IMR-90 (cell line): ENCODE data around the gene MLNR. TPM values are rescaled to one million over a fixed set of nuclear protein-coding genes. Genes with fewer than 3 reads are reported as not detected.

Experiments used
- ATAC-seq: fragments of 200-7000 bp; cut with Tn5 transposase; 2 replicates; pipeline ENCODE4 v1.9.1; 2020; ENCODE audit warnings: low read depth, mild to moderate bottlenecking, moderate library complexity
- BruUV-seq: library from RNA; stranded (reverse); fragments of 400-500 nt; replicated peaks from 2 replicates; lab custom pipeline; 2021; lab: Mats Ljungman, UMichigan
- CTCF ChIA-PET: fragments of 300-600 bp; formaldehyde crosslinking; extraction: SDS; loops from one replicate; lab custom pipeline; 2021; ENCODE audit warnings: antibody characterized with exemption; lab: Yijun Ruan, JAX
- POLR2A ChIA-PET: fragments of 300-600 bp; sonication (Branson Sonifier 250); formaldehyde crosslinking; loops from one replicate; lab custom pipeline; 2022; ENCODE audit warnings: antibody characterized with exemption; ENCODE audit not compliant: unreplicated experiment; lab: Charles Lee
- DNase-seq: peaks from one replicate; pipeline ENCODE4 v3.0.0; 2013
- H2AFZ ChIP-seq: replicated peaks from 2 replicates; pipeline ENCODE3; 2013; ENCODE audit warnings: low read length, mild to moderate bottlenecking; ENCODE audit not compliant: poor library complexity
- H2AK5ac ChIP-seq: 2 replicates; pipeline ENCODE4 v1.6.1; 2013; ENCODE audit warnings: low read depth, low read length, inconsistent platforms
- H2AK9ac ChIP-seq: replicated peaks from 2 replicates; pipeline ENCODE3; 2013; ENCODE audit warnings: mild to moderate bottlenecking, low read depth, low read length, moderate library complexity; ENCODE audit not compliant: poor library complexity
- H2BK120ac ChIP-seq: 2 replicates; pipeline ENCODE4 v1.6.1; 2013; ENCODE audit warnings: low read depth, low read length, inconsistent platforms
- H2BK15ac ChIP-seq: 3 replicates; pipeline ENCODE4 v1.6.1; 2013; ENCODE audit warnings: low read depth, low read length, inconsistent platforms
- H2BK20ac ChIP-seq: 2 replicates; pipeline ENCODE4 v1.6.1; 2013; ENCODE audit warnings: low read depth, mild to moderate bottlenecking, inconsistent platforms, low read length, moderate library complexity
- H2BK5ac ChIP-seq: 2 replicates; pipeline ENCODE4 v1.6.1; 2013; ENCODE audit warnings: mild to moderate bottlenecking, low read depth, low read length, inconsistent platforms; ENCODE audit not compliant: poor library complexity, severe bottlenecking
- H3K14ac ChIP-seq: replicated peaks from 2 replicates; pipeline ENCODE4 v1.6.1; 2013; ENCODE audit warnings: low read depth, low read length, inconsistent platforms
- H3K18ac ChIP-seq: 2 replicates; pipeline ENCODE4 v1.6.1; 2013; ENCODE audit warnings: low read depth, low read length, control low read depth
- H3K23ac ChIP-seq: 2 replicates; pipeline ENCODE4 v1.6.1; 2013; ENCODE audit warnings: low read depth, low read length, inconsistent platforms
- H3K27ac ChIP-seq: 2 replicates; pipeline ENCODE4 v1.5.1; 2013; ENCODE audit warnings: mild to moderate bottlenecking, control low read depth, low read length; ENCODE audit not compliant: insufficient read depth
- H3K27me3 ChIP-seq: 2 replicates; pipeline ENCODE4 v1.6.1; 2013; ENCODE audit warnings: low read length; ENCODE audit not compliant: control insufficient read depth, insufficient read depth
- H3K36me3 ChIP-seq: 2 replicates; pipeline ENCODE4 v1.6.1; 2013; ENCODE audit warnings: low read length, mixed read lengths; ENCODE audit not compliant: control insufficient read depth, insufficient read depth
- H3K4ac ChIP-seq: 2 replicates; pipeline ENCODE4 v1.6.1; 2013; ENCODE audit warnings: low read depth, low read length, inconsistent platforms
- H3K4me1 ChIP-seq: 2 replicates; pipeline ENCODE4 v1.6.1; 2013; ENCODE audit warnings: low read length, mixed read lengths; ENCODE audit not compliant: control insufficient read depth, insufficient read depth
- H3K4me2 ChIP-seq: 2 replicates; pipeline ENCODE4 v1.6.1; 2013; ENCODE audit warnings: low read depth, mild to moderate bottlenecking, control low read depth, low read length, moderate library complexity
- H3K4me3 ChIP-seq: 2 replicates; pipeline ENCODE4 v1.5.1; 2013; ENCODE audit warnings: low read depth, mild to moderate bottlenecking, control low read depth, low read length, moderate library complexity; ENCODE audit not compliant: insufficient read depth
- H3K56ac ChIP-seq: 2 replicates; pipeline ENCODE4 v1.6.1; 2013; ENCODE audit warnings: low read length, inconsistent platforms; ENCODE audit not compliant: insufficient read depth; ENCODE audit errors: extremely low read depth
- H3K79me1 ChIP-seq, 2 experiments: 2 replicates each; pipeline ENCODE4 v1.6.1; 2013; ENCODE audit warnings: low read length in 2 of 2, inconsistent platforms in 1 of 2, low read depth in 1 of 2
- H3K9ac ChIP-seq: 2 replicates; pipeline ENCODE4 v1.6.1; 2013; ENCODE audit warnings: low read depth, low read length, control low read depth
- H3K9me1 ChIP-seq: 2 replicates; pipeline ENCODE4 v1.6.1; 2013; ENCODE audit warnings: low read length, inconsistent platforms; ENCODE audit not compliant: insufficient read depth
- H3K9me3 ChIP-seq: 2 replicates; pipeline ENCODE4 v1.6.1; 2013; ENCODE audit warnings: low read length; ENCODE audit not compliant: control insufficient read depth, insufficient read depth
- H4K20me1 ChIP-seq: 2 replicates; pipeline ENCODE4 v1.6.1; 2013; ENCODE audit warnings: low read length, inconsistent platforms; ENCODE audit not compliant: insufficient read depth
- H4K5ac ChIP-seq: 2 replicates; pipeline ENCODE4 v1.6.1; 2013; ENCODE audit warnings: mild to moderate bottlenecking, low read depth, low read length, control low read depth
- H4K8ac ChIP-seq, 2 experiments: 2 replicates each; pipeline ENCODE4 v1.6.1; 2013; ENCODE audit warnings: low read depth in 2 of 2, low read length in 2 of 2, control low read depth in 1 of 2, inconsistent platforms in 1 of 2
- H4K91ac ChIP-seq: 2 replicates; pipeline ENCODE4 v1.6.1; 2013; ENCODE audit warnings: low read depth, low read length, inconsistent platforms; ENCODE audit not compliant: insufficient read depth
- BHLHE40 ChIP-seq: fragments of 150-350 bp; IDR thresholded peaks from 2 replicates; pipeline ENCODE4 v1.6.1; 2016; ENCODE audit warnings: mild to moderate bottlenecking, low read depth, low read length
- CEBPB ChIP-seq: IDR thresholded peaks from 2 replicates; pipeline ENCODE4 v1.6.1; 2012; ENCODE audit warnings: low read depth, low read length, improper control_type of control experiment
- CHD1 ChIP-seq: IDR thresholded peaks from 2 replicates; pipeline ENCODE4 v1.6.1; 2012; ENCODE audit warnings: low read depth, low read length, improper control_type of control experiment
- MAZ ChIP-seq: IDR thresholded peaks from 2 replicates; pipeline ENCODE4 v1.6.1; 2012; ENCODE audit warnings: low read depth, mild to moderate bottlenecking, low read length, improper control_type of control experiment, moderate library complexity, borderline replicate concordance
- RAD21 ChIP-seq: IDR thresholded peaks from 2 replicates; pipeline ENCODE4 v1.6.1; 2012; ENCODE audit warnings: low read length, improper control_type of control experiment
- WGBS, 2 experiments: methylation state at CpG; one replicate each; pipeline versions ENCODE4 v1.1.5 to v1.1.7; 2013; ENCODE audit warnings: missing lambda C conversion rate in 2 of 2; ENCODE audit not compliant: insufficient read length in 1 of 2; ENCODE audit errors: extremely low coverage in 2 of 2; 5-methylcytosine and 5-hydroxymethylcytosine counted together
- dilution Hi-C: fragments of 300-500 bp; cut with HindIII; formaldehyde crosslinking; loops from one replicate; pipeline ENCODE4 v1.14.3; 2018; ENCODE audit warnings: low sequenced_read_pairs; ENCODE audit not compliant: unreplicated experiment
- in situ Hi-C: fragments of 300-500 bp; cut with MboI; formaldehyde crosslinking; loops from 3 replicates; pipeline ENCODE4 v1.14.3; 2019; ENCODE audit warnings: low sequenced_read_pairs, inconsistent platforms, mixed read lengths
- intact Hi-C: fragments of 100-400 bp; cut with micrococcal nuclease; formaldehyde crosslinking; loops from 2 replicates; pipeline ENCODE4 v1.10.0; 2022
- polyA plus RNA-seq, 3 experiments: library from polyadenylated mRNA; depleted of rRNA; stranded (reverse); fragments of >200 nt; gene quantifications; 2 replicates each; pipeline ENCODE4 v1.2.3, GENCODE V29; 2012; ENCODE audit warnings: low replicate concordance in 1 of 3
- total RNA-seq: library from RNA; depleted of rRNA; stranded (reverse); fragments of >200 nt; gene quantifications from 2 replicates; pipeline ENCODE4 v1.2.3, GENCODE V29; 2012
- TF ChIP-seq, protein P1 (sequence below): conservative IDR thresholded peaks from 2 replicates; pipeline ENCODE4 v1.5.1; 2012; ENCODE audit warnings: mild to moderate bottlenecking, low read depth, low read length, improper control_type of control experiment

Gene MLNR
- total and polyA plus RNA-seq, 2 of the 4 experiments (the other 2 are of a cell fraction) = not detected

- peak overlapping the region; percentile 45 for H3K4me3 ChIP-seq
- peaks cover 12% of the 10 kb centered on the region for H3K9me3 ChIP-seq
- H2BK120ac ChIP-seq = no peak overlapping the region
- H2BK5ac ChIP-seq = no peak overlapping the region
- no peak overlapping the region for H2BK20ac ChIP-seq
- peak overlapping the region; percentile 89 for H2AFZ ChIP-seq
- H3K4me2 ChIP-seq = peak overlapping the region; percentile 33; the same call in 1 of the 2 replicates
- H4K8ac ChIP-seq = no peak overlapping the region
- no peak overlapping the region for H3K56ac ChIP-seq
- 0 out of 2 replicates have a peak, but pooled peaks cover 3% of the 10 kb centered on the region for H4K20me1 ChIP-seq
- no peak overlapping the region for H3K9ac ChIP-seq
- no peaks in the 10 kb centered on the region for H3K4me1 ChIP-seq
- H4K91ac ChIP-seq = no peak overlapping the region
- dilution Hi-C loops = no loop called here
- peak; percentile 30 for ATAC-seq
- ChIA-PET CTCF (no interaction called here), POLR2A (no interaction called here)
- no peak overlapping the region for H4K5ac ChIP-seq
- in situ Hi-C loops = no loop called here
- peaks cover 84% of the 10 kb centered on the region for H3K27me3 ChIP-seq
- no peak overlapping the region for H3K27ac ChIP-seq
- H3K79me1 ChIP-seq = no peaks in the 10 kb centered on the region
- TF ChIP-seq CHD1 (no peak), RAD21 (no peak), MAZ (no peak), BHLHE40 (no peak), CEBPB (no peak)
- TF ChIP-seq, protein P1, sequence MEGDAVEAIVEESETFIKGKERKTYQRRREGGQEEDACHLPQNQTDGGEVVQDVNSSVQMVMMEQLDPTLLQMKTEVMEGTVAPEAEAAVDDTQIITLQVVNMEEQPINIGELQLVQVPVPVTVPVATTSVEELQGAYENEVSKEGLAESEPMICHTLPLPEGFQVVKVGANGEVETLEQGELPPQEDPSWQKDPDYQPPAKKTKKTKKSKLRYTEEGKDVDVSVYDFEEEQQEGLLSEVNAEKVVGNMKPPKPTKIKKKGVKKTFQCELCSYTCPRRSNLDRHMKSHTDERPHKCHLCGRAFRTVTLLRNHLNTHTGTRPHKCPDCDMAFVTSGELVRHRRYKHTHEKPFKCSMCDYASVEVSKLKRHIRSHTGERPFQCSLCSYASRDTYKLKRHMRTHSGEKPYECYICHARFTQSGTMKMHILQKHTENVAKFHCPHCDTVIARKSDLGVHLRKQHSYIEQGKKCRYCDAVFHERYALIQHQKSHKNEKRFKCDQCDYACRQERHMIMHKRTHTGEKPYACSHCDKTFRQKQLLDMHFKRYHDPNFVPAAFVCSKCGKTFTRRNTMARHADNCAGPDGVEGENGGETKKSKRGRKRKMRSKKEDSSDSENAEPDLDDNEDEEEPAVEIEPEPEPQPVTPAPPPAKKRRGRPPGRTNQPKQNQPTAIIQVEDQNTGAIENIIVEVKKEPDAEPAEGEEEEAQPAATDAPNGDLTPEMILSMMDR = no peak
- no peak overlapping the region for H3K18ac ChIP-seq
- BruUV-seq = no TSS peak
- H3K36me3 ChIP-seq = no peaks in the 10 kb centered on the region
- H3K23ac ChIP-seq = no peak overlapping the region
- no peak overlapping the region for H2BK15ac ChIP-seq
- H3K14ac ChIP-seq = no peak overlapping the region
- peak; percentile 12 for DNase-seq
- no peaks in the 10 kb centered on the region for H3K9me1 ChIP-seq
- H2AK5ac ChIP-seq = no peak overlapping the region
- 4% methylated on average over 48 of the region's 73 CpGs; no CpG with 5 or more reads in 1 of the 2 experiments for WGBS, 2 experiments
- no peak overlapping the region for H2AK9ac ChIP-seq
- no peak overlapping the region for H3K4ac ChIP-seq
- intact Hi-C loops = no loop called here
These were observed 885 bp downstream of the MLNR start for GRCh38 chr13:49220856-49221589.
